Measurements from ENCODE around the gene CELA2A. TPM values are rescaled to one million over a fixed set of nuclear protein-coding genes. Genes with fewer than 3 reads are reported as not detected.

The CELA2A gene
- total RNA-seq, 4 donors from 2014 or later: not detected

GRCh38 chr1:15442119-15442518 is 14.4 kb upstream of the CELA2A start:
- intact Hi-C loops (cut with DNase I; ENCODE audit: low total_unique reads): no loop called here
- 90 to 91% methylated on average over 8 of the region's 8 CpGs for whole genome bisulfite sequencing, 2 donors
- DNase-seq (ENCODE audit: low spot score in 2 of 2): no peak
- TF ChIP-seq POLR2A (IDR thresholded peaks at IDR 0.05) (no peak), CTCF (IDR thresholded peaks at IDR 0.05) (no peak)
- H3K4me3 ChIP-seq (ENCODE audit: low read depth, poor library complexity, severe bottlenecking): no peak overlapping the region

GRCh38 chr1:15442759-15443158 is 13.8 kb upstream of the CELA2A start:
- intact Hi-C loops (cut with DNase I; ENCODE audit: low total_unique reads): no loop called here
- no peak for DNase-seq (ENCODE audit: low spot score in 2 of 2)
- WGBS, 2 donors: 84 to 90% methylated on average over 5 of the region's 5 CpGs

GRCh38 chr1:15443281-15443680 is 13.3 kb upstream of the CELA2A start:
- WGBS, 2 donors: 81 to 86% methylated on average over 5 of the region's 5 CpGs
- TF ChIP-seq CTCF (IDR thresholded peaks at IDR 0.05) (no peak), POLR2A (IDR thresholded peaks at IDR 0.05) (no peak)
- H3K4me3 ChIP-seq (ENCODE audit: low read depth, poor library complexity, severe bottlenecking): no peak overlapping the region
- no peak for DNase-seq (ENCODE audit: low spot score in 2 of 2)
- intact Hi-C loops (cut with DNase I; ENCODE audit: low total_unique reads): no loop called here

More at GRCh38 chr1:15442759-15443158, 13.8 kb upstream of the CELA2A start:
- H3K4me3 ChIP-seq (ENCODE audit: low read depth, poor library complexity, severe bottlenecking): no peak overlapping the region
- TF ChIP-seq POLR2A (IDR thresholded peaks at IDR 0.05) (no peak), CTCF (IDR thresholded peaks at IDR 0.05) (no peak)

- intact Hi-C loops (cut with DNase I; ENCODE audit: low total_unique reads): no loop called here
- no peak for DNase-seq (ENCODE audit: low spot score in 2 of 2)
- no peak overlapping the region for H3K4me3 ChIP-seq (ENCODE audit: low read depth, poor library complexity, severe bottlenecking)
- TF ChIP-seq POLR2A (IDR thresholded peaks at IDR 0.05) (no peak), CTCF (IDR thresholded peaks at IDR 0.05) (no peak)
- WGBS, 2 donors: 88 to 95% methylated on average over 12 to 17 of the region's 17 CpGs
These were observed 11.8 kb upstream of the CELA2A start for GRCh38 chr1:15444468-15445389.

GRCh38 chr1:15445390-15446122 is 11.0 kb upstream of the CELA2A start:
- intact Hi-C loops (cut with DNase I; ENCODE audit: low total_unique reads): no loop called here
- no peak for DNase-seq (ENCODE audit: low spot score in 2 of 2)
- TF ChIP-seq CTCF (IDR thresholded peaks at IDR 0.05) (no peak), POLR2A (IDR thresholded peaks at IDR 0.05) (no peak)
- no peak overlapping the region for H3K4me3 ChIP-seq (ENCODE audit: low read depth, poor library complexity, severe bottlenecking)
- 84 to 85% methylated on average over 14 of the region's 14 CpGs for WGBS, 2 donors

All from lower leg skin (tissue), 4 donors.